Measurements from ENCODE around the gene PRKAA1.

Gene PRKAA1

DNA sequence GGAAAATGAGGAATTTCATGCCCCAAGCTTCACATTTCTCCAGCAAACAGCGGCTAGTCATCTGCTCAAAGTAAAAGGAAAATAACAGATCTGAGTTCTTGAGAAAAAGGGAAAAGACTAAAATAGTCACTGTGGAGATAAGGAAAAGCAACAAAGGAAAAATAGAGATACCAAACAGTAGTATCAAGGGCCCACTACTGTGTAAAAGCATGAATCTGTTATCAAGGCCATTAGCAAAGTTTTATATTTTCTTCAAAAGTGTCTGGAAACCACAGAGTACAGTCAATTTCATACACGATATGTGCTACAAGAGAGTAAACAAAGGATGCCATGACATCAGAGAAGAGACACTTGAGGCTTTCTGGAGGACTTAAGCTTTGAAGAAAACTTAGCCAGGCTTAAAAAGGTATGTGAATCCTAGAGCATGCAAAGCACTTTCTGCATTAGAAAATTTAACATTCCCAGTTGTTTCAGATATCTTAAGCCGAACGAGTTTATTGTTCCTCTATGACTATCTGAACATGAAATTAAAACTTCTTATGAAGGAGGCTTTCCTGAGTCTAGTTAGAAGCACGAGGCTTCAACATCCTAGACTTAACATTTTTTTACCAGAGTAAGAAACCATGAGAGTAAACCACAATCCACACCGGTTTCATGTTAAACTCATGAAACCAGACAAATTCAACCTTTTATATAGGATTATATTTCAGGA, 43.6 kb downstream of the PRKAA1 start (continued):
- no peak for TF ChIP-seq ZSCAN4 (tag by site-specific recombination; IDR thresholded peaks at IDR 0.05)
- TF ChIP-seq GLI2 (tag by site-specific recombination; IDR thresholded peaks at IDR 0.05; ENCODE audit: borderline replicate concordance, low read depth), result no peak
- TF ChIP-seq SCRT1 (tag by site-specific recombination; IDR thresholded peaks at IDR 0.05; ENCODE audit: borderline replicate concordance), result no peak
- TF ChIP-seq ZNF169 (tag by site-specific recombination; IDR thresholded peaks at IDR 0.05), result no peak
- no peak for TF ChIP-seq ZNF114 (tag by site-specific recombination; IDR thresholded peaks at IDR 0.05)
- TF ChIP-seq, protein P1, sequence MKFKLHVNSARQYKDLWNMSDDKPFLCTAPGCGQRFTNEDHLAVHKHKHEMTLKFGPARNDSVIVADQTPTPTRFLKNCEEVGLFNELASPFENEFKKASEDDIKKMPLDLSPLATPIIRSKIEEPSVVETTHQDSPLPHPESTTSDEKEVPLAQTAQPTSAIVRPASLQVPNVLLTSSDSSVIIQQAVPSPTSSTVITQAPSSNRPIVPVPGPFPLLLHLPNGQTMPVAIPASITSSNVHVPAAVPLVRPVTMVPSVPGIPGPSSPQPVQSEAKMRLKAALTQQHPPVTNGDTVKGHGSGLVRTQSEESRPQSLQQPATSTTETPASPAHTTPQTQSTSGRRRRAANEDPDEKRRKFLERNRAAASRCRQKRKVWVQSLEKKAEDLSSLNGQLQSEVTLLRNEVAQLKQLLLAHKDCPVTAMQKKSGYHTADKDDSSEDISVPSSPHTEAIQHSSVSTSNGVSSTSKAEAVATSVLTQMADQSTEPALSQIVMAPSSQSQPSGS (tag by site-specific recombination; IDR thresholded peaks at IDR 0.05; ENCODE audit: low read depth), result peak; percentile 33
- TF ChIP-seq ZNF629 (tag by site-specific recombination; IDR thresholded peaks at IDR 0.05), result peak; percentile 65
- TF ChIP-seq, protein P2, sequence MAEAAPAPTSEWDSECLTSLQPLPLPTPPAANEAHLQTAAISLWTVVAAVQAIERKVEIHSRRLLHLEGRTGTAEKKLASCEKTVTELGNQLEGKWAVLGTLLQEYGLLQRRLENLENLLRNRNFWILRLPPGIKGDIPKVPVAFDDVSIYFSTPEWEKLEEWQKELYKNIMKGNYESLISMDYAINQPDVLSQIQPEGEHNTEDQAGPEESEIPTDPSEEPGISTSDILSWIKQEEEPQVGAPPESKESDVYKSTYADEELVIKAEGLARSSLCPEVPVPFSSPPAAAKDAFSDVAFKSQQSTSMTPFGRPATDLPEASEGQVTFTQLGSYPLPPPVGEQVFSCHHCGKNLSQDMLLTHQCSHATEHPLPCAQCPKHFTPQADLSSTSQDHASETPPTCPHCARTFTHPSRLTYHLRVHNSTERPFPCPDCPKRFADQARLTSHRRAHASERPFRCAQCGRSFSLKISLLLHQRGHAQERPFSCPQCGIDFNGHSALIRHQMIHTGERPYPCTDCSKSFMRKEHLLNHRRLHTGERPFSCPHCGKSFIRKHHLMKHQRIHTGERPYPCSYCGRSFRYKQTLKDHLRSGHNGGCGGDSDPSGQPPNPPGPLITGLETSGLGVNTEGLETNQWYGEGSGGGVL (tag by site-specific recombination; IDR thresholded peaks at IDR 0.05), result no peak
- TF ChIP-seq ZNF707 (tag by site-specific recombination; IDR thresholded peaks at IDR 0.05), result no peak
- peak; percentile 81 for TF ChIP-seq OSR2 (tag by site-specific recombination; IDR thresholded peaks at IDR 0.05)
- TF ChIP-seq ZNF510 (tag by site-specific recombination; IDR thresholded peaks at IDR 0.05; ENCODE audit: insufficient replicate concordance), result peak; percentile 14
- no peak for TF ChIP-seq HOXC10 (CRISPR knock-in tag; IDR thresholded peaks at IDR 0.05)
- TF ChIP-seq ZSCAN30 (tag by site-specific recombination; IDR thresholded peaks at IDR 0.05), result no peak
- TF ChIP-seq, protein P3, sequence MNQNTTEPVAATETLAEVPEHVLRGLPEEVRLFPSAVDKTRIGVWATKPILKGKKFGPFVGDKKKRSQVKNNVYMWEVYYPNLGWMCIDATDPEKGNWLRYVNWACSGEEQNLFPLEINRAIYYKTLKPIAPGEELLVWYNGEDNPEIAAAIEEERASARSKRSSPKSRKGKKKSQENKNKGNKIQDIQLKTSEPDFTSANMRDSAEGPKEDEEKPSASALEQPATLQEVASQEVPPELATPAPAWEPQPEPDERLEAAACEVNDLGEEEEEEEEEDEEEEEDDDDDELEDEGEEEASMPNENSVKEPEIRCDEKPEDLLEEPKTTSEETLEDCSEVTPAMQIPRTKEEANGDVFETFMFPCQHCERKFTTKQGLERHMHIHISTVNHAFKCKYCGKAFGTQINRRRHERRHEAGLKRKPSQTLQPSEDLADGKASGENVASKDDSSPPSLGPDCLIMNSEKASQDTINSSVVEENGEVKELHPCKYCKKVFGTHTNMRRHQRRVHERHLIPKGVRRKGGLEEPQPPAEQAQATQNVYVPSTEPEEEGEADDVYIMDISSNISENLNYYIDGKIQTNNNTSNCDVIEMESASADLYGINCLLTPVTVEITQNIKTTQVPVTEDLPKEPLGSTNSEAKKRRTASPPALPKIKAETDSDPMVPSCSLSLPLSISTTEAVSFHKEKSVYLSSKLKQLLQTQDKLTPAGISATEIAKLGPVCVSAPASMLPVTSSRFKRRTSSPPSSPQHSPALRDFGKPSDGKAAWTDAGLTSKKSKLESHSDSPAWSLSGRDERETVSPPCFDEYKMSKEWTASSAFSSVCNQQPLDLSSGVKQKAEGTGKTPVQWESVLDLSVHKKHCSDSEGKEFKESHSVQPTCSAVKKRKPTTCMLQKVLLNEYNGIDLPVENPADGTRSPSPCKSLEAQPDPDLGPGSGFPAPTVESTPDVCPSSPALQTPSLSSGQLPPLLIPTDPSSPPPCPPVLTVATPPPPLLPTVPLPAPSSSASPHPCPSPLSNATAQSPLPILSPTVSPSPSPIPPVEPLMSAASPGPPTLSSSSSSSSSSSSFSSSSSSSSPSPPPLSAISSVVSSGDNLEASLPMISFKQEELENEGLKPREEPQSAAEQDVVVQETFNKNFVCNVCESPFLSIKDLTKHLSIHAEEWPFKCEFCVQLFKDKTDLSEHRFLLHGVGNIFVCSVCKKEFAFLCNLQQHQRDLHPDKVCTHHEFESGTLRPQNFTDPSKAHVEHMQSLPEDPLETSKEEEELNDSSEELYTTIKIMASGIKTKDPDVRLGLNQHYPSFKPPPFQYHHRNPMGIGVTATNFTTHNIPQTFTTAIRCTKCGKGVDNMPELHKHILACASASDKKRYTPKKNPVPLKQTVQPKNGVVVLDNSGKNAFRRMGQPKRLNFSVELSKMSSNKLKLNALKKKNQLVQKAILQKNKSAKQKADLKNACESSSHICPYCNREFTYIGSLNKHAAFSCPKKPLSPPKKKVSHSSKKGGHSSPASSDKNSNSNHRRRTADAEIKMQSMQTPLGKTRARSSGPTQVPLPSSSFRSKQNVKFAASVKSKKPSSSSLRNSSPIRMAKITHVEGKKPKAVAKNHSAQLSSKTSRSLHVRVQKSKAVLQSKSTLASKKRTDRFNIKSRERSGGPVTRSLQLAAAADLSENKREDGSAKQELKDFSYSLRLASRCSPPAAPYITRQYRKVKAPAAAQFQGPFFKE (tag by site-specific recombination; IDR thresholded peaks at IDR 0.05; ENCODE audit: borderline replicate concordance), result no peak
- TF ChIP-seq ZNF561 (tag by site-specific recombination; IDR thresholded peaks at IDR 0.05; ENCODE audit: borderline replicate concordance), result no peak
- TF ChIP-seq ZNF324 (tag by site-specific recombination; IDR thresholded peaks at IDR 0.05), result no peak
- no peak for TF ChIP-seq ZNF776 (tag by site-specific recombination; IDR thresholded peaks at IDR 0.05; ENCODE audit: borderline replicate concordance)
- TF ChIP-seq ZNF792 (tag by site-specific recombination; IDR thresholded peaks at IDR 0.05), result no peak
- no peak for TF ChIP-seq ZNF223 (tag by site-specific recombination; IDR thresholded peaks at IDR 0.05)
- TF ChIP-seq FEZF1 (tag by site-specific recombination; IDR thresholded peaks at IDR 0.05), result peak; percentile 50; the same call in 1 of the 2 replicates
- TF ChIP-seq ZNF26 (tag by site-specific recombination; IDR thresholded peaks at IDR 0.05), result no peak
- TF ChIP-seq ZNF544 (tag by site-specific recombination; IDR thresholded peaks at IDR 0.05), result no peak
- TF ChIP-seq CTCF (tag by site-specific recombination; IDR thresholded peaks at IDR 0.05), result no peak
- TF ChIP-seq PRDM6 (tag by site-specific recombination; IDR thresholded peaks at IDR 0.05), result peak; percentile 96

Data from HEK293 (cell line).